ENCODE results near the gene SETD9.

DNA sequence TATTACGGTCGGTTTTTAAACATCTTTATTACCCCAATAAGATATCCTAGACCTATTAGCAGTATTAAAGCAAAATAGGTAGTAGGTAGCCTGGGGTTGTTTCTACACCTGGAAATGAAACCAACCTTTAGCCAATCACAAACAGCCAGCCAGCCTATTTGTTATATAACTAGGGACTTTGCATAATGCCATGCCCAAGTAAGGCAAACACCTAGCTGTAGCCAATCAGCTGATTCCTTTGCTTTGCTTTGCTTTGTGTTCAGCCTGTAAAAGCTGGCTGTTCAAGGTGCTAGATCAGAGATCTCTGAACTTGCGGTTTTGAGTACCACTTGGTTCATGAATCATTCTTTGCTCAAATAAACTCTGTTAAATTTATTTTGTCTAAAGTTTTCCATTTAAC is 46.5 kb upstream of the SETD9 start:
- TF ChIP-seq, protein P1, sequence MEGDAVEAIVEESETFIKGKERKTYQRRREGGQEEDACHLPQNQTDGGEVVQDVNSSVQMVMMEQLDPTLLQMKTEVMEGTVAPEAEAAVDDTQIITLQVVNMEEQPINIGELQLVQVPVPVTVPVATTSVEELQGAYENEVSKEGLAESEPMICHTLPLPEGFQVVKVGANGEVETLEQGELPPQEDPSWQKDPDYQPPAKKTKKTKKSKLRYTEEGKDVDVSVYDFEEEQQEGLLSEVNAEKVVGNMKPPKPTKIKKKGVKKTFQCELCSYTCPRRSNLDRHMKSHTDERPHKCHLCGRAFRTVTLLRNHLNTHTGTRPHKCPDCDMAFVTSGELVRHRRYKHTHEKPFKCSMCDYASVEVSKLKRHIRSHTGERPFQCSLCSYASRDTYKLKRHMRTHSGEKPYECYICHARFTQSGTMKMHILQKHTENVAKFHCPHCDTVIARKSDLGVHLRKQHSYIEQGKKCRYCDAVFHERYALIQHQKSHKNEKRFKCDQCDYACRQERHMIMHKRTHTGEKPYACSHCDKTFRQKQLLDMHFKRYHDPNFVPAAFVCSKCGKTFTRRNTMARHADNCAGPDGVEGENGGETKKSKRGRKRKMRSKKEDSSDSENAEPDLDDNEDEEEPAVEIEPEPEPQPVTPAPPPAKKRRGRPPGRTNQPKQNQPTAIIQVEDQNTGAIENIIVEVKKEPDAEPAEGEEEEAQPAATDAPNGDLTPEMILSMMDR (IDR thresholded peaks at IDR 0.05): no peak
- TF ChIP-seq POLR2A (IDR thresholded peaks at IDR 0.05): no peak

Measured in right lobe of liver (tissue), 4 donors.